ENCODE measurements around the gene MALAT1.
"Not testable (repeated sequence)": the region's sequence is repeated elsewhere in the genome, so short reads cannot be mapped to it uniquely, and the experiment has no call there.

Gene MALAT1

GRCh38 chr11:65522718-65523630 lies 24.1 kb downstream of the MALAT1 start:
- not testable (repeated sequence) for DNase-seq

DNA sequence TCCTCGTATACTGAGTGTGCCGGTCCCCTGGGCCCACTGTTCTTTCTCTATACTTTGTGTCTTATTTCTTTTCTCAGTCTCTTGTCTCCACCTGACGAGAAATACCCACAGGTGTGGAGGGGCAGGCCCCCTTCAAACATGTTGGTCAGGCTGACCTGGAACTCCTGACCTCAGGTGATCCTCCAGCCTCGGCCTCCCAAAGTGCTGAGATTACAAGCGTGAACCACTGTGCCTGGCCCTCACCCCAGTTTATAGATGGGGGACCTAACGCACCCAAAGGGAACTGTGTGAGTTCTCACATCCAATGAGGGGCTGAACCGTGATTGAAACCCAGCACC lies 24.8 kb downstream of the MALAT1 start:
- DNase-seq = not testable (repeated sequence)

GRCh38 chr11:65524014-65524740 lies 25.3 kb downstream of the MALAT1 start:
- no peak for DNase-seq

DNA sequence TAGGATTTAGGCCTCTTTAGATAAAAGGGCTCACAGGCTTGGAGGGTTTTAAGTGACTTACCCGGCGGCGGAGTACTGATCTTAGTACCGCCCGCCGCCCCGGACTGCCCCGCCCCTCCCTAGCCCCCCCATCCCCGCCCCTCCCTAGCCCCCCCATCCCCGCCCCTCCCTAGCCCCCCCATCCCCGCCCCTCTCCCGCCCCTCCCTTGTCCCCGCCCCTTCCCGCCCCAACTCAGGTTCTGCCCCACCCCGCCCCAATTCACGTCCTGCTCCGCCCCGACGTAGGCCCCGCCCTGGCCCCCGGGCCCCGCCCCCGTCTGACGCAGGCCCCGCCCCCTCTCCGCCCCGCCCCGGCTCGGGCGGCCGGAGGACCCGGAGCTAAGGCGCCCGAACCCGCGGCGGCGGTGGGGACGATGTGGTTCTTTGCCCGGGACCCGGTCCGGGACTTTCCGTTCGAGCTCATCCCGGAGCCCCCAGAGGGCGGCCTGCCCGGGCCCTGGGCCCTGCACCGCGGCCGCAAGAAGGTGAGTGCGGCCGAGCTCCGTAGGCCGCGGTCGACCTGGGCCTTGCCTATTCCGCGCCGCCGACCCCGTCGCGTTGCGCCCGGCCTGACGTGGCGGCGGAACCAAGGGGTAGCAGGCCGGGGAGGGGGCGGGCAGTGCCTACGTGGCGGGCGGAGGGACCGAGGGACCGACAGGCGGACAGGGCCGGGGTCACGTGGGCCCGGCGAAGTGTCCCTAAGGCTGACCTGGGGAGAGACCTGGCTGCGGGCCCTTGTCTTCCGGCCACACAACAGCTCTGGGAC lies 26.1 kb downstream of the MALAT1 start, which contains the start of gene SCYL1:
SCYL1 (plus strand) TSS at position 343 of the 805 bp plus-strand sequence; CDS start at position 414, 71 bp downstream.
- DNase-seq = peak; percentile 79

- no peak for DNase-seq
Measured at GRCh38 chr11:65525546-65526480, 27.0 kb downstream of the MALAT1 start.

DNA sequence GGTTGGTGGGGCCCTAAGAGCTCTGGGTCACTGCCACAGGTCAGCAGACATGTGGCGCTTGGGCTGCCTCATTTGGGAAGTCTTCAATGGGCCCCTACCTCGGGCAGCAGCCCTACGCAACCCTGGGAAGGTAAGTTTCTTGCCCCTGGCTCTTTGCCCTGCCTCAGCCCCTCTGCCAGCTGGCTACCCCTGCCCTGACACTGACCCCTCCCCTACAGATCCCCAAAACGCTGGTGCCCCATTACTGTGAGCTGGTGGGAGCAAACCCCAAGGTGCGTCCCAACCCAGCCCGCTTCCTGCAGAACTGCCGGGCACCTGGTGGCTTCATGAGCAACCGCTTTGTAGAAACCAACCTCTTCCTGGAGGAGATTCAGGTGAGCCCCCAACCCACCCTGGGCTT lies 27.9 kb downstream of the MALAT1 start:
- DNase-seq = no peak

DNA sequence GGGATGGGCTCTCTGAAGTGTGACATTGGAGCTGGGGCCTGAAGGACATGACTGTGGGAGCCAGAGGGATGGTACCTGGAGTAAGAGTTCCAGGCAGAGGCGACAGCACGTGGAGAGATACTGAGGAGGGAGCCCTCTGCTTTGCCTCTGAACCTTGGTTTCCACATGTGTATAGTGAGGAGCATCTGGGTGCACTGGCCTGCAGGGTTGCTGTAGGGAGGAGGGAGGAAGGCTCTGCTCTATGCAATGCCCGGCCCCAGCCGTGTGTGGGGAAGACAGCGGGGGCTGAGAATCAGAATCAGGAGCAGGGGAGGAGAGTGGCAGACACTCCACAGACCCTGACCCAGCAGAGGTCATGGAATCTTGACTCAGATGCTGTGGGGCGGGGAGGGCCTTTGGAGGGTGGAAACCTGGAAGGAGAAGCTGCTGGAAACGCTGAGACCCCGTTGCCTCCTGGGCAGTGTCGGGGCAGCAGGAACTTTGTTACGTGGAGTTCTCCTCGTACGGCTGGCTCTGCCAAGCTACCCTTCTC lies 30.0 kb downstream of the MALAT1 start:
- DNase-seq = no peak

DNA sequence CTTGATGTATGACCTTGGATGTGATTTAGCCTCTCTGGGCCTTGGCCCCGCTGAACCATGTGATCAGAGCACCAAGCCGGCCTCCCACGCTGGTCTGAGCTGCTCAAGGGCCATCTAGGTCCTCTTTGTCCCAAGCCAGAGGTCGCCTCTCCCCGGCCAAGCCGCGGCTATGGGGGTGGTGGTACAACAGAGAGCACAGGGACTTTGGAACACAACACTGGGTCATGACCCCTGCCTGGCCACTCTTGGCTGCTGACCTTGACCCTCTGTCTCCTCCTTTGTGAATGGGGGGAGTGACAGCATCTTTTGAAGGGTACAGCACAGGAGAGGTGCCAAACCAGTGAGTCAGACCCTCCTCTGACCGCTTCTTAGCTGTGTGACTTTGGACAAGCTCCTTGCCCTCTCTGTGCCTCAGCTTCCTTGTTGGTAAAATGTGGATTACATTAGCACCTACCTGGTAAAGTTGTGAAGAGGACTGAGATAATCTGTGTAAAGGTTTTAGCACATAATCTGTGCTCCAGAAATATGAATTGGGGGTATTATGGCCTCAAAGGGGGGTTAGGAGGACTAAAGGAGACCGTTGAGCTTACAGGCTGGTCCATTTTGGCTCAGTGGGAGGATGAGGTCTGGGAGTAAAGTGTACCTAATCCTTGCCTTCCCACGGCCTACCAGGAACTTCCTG lies 30.8 kb downstream of the MALAT1 start:
- DNase-seq = no peak

GRCh38 chr11:65530157-65530496 lies 31.3 kb downstream of the MALAT1 start:
- no peak for DNase-seq

- DNase-seq = no peak
Measured at GRCh38 chr11:65532388-65533064, 33.7 kb downstream of the MALAT1 start.

- no peak for DNase-seq
Measured at GRCh38 chr11:65535102-65535501, 36.3 kb downstream of the MALAT1 start.

DNA sequence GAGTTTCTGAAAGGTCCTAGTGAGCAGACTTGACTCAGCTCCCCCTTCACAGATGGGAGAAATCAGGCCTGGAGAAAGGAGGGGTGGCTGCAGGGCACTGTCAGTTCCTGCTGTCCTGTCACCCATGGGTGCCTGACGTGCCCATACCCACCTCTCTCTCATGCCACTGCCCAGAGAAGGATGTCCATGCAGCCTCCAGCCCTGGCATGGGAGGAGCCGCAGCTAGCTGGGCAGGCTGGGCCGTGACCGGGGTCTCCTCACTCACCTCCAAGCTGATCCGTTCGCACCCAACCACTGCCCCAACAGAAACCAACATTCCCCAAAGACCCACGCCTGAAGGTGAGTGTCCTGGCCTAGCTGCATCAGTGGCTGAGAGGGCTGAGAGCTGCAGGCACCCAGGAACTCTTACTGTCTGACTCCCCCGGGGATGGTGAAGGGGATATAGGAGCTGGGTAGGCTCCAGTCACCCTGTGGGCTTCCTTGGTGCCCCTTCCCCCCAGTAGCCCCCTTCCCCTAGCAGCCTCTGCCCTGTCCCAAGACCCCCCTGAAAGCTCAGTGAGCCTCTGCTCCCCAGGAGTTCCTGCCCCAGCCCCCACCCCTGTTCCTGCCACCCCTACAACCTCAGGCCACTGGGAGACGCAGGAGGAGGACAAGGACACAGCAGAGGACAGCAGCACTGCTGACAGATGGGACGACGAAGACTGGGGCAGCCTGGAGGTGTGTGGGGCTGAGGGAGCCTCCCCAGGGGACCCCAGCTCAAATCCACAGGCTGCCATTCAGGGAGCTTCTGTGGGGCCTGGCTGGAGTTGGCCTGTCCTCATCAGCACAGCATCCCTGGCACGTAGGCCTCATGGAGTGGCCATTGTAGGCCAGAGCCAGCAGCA lies 37.8 kb downstream of the MALAT1 start:
- no peak for DNase-seq

GRCh38 chr11:65537296-65537597 lies 38.4 kb downstream of the MALAT1 start:
- DNase-seq = no peak

GRCh38 chr11:65537620-65538231 lies 38.9 kb downstream of the MALAT1 start:
- DNase-seq = no peak

GRCh38 chr11:65538232-65538914 lies 39.5 kb downstream of the MALAT1 start:
- no peak for DNase-seq

DNA sequence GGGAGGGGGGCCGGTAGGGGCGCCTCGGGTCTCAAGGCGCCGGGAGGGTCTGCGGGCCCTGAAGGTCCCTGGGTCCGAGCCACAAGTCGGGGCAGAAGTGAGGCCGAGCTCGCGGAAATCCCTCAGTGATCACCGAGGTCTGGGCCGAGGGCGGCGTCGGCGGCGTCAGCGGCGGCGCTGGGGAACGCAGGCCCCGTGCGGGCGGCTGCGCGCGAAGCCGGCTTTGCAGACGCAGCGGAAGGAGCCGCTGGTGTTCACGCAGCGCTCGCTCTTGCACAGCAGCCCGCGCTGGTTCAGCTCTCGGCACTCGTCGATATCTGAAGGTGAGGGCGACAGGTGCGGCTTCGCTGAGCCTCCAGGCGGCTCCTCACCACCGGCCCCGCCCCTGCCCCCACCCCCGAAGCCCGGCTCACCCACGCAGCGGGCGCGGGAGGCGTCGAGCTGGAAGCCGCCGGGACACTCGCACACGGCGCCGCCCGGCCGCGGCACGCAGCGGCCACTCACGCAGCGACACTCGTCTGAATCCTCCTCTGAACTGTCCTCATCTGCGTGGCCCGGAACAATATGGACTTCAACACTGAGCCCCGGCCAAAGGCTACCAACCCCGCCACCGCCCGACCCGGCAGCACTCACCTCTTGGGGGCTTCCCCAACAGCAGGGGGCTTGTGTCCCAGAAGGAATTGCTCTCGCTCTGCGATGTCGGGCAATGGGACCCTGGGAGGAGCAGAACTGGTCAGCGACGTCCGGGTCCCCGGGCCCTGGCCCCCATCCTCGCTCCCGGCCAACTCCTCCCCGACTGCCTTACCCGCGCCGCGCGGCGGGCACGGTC lies 40.3 kb downstream of the MALAT1 start:
- no peak for DNase-seq

DNA sequence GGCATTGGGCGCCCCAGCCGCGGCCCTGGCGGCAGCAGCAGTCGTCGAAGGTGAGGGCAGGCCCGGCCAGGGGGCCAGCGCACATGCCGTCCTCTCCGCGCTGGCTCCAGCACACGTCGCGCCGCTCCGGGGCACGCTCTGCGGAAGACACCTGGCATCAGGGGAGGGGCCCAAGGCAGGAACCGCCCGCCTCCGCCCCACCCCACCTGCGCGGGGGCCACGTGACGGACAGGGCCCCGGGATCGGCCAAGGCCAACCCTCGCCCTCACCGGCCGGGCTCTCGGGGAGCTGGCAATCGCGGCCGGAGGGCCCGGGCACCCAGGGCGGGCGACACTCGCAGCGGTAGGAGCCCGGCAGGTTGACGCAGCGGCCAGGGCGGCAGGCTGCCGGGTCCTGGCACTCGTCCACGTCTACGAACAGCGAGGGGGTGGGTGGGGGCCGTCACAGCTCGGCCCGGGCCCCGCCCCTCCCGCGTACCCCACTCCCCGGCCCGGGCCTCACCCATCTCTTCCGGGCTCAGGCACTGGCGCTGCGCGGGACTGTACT lies 41.0 kb downstream of the MALAT1 start:
- no peak for DNase-seq
